ENCODE results near the gene ANO2.

ANO2 gene

GRCh38 chr12:5723071-5723470 lies 222.0 kb downstream of the ANO2 start:
- TF ChIP-seq CTCF (IDR thresholded peaks at IDR 0.05; ENCODE audit: insufficient read depth, low read depth, low read length, missing control alignments), result no peak
- no peak overlapping the region for H3K4me3 ChIP-seq (ENCODE audit: low read depth, low read length)
- DNase-seq (ENCODE audit: low read depth), result no peak

DNA sequence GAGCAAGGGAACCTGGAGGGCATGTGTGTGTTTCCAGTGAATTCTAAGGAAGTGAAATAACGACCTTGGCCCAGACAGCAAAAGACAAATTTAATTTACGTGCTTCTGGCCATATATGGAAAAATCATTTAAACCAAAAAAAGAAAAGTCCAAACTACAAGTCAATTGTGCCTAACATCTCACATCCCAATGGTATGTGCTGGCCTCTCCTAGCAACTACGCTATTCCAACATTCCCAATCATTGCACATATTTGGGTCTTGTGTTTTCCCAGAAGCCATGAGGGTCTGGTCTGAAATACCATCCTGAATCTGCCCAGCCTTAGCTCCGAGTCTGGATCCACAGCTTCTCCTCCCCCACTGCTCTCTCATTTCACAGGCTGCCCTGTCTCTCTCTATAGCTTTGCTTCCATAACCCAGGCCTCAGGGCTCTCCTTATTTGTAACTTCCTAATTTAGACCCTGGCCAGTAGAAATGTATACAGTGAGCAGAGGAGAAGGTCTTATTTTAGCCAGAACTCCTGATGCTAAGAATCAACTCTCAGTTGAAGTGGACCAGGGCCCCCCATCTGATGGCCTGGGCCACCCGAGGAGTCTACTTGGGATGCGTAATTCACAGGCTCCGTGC lies 224.6 kb downstream of the ANO2 start:
- H3K4me3 ChIP-seq (ENCODE audit: low read depth, low read length), result no peak overlapping the region
- TF ChIP-seq CTCF (IDR thresholded peaks at IDR 0.05; ENCODE audit: insufficient read depth, low read depth, low read length, missing control alignments), result no peak
- no peak for DNase-seq (ENCODE audit: low read depth)

GRCh38 chr12:5718680-5719079 lies 226.4 kb downstream of the ANO2 start:
- no peak for TF ChIP-seq CTCF (IDR thresholded peaks at IDR 0.05; ENCODE audit: insufficient read depth, low read depth, low read length, missing control alignments)
- H3K4me3 ChIP-seq (ENCODE audit: low read depth, low read length), result no peak overlapping the region
- DNase-seq (ENCODE audit: low read depth), result no peak

DNA sequence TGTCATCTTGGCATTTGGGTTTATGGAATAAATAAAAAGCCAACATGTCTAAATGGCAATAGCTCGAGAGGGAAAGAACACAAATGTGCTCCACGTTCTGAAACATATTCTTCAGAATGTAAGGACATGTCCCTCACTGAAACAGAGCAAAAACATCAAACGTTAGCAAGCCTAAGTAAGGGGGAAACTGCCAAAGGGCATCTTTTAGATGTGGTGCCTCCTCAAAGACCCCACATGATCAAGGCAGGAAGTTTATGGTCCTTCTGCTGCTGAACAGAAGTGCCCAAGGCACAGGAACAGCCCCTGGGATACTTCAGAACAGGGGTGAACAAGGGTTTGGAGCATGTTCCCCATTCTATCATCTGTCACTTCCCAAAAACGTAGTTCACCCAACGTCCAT lies 227.0 kb downstream of the ANO2 start:
- H3K4me3 ChIP-seq (ENCODE audit: low read depth, low read length), result no peak overlapping the region
- TF ChIP-seq CTCF (IDR thresholded peaks at IDR 0.05; ENCODE audit: insufficient read depth, low read depth, low read length, missing control alignments), result no peak
- no peak for DNase-seq (ENCODE audit: low read depth)

- DNase-seq (ENCODE audit: low read depth), result no peak
- no peak overlapping the region for H3K4me3 ChIP-seq (ENCODE audit: low read depth, low read length)
- TF ChIP-seq CTCF (IDR thresholded peaks at IDR 0.05; ENCODE audit: insufficient read depth, low read depth, low read length, missing control alignments), result no peak
Measured at GRCh38 chr12:5716976-5717375, 228.1 kb downstream of the ANO2 start.

- no peak overlapping the region for H3K4me3 ChIP-seq (ENCODE audit: low read depth, low read length)
- no peak for TF ChIP-seq CTCF (IDR thresholded peaks at IDR 0.05; ENCODE audit: insufficient read depth, low read depth, low read length, missing control alignments)
- DNase-seq (ENCODE audit: low read depth), result no peak
Measured at GRCh38 chr12:5716201-5716600, 228.9 kb downstream of the ANO2 start.

DNA sequence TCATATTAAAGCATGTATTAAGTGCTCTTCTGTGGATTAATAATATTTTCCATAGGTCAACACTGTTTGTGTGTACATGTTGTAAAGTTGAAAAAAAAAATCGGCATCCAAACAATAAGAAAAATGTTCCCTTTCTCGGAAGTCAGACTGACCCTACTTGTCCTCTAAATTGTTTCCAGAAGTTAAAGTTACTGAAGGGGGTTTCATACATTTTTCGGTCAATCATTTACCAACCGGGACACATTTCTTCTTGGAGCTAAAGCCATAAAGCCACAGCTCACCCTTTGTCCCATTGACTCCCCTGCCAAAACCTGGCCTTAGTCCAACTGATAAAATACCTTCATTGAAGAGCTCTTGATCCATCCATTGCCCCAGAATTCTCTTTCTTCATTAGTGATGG lies 230.0 kb downstream of the ANO2 start:
- H3K4me3 ChIP-seq (ENCODE audit: low read depth, low read length), result no peak overlapping the region

More for the DNA sequence above, 230.0 kb downstream of the ANO2 start:
- TF ChIP-seq CTCF (IDR thresholded peaks at IDR 0.05; ENCODE audit: insufficient read depth, low read depth, low read length, missing control alignments), result no peak
- no peak for DNase-seq (ENCODE audit: low read depth)

All from GM12865 (cell line).